Right lobe of liver (tissue), 4 donors: ENCODE results near the gene CLIP2.

ENCODE experiments used
- POLR2A ChIP-seq: fragments of 450-650 bp; IDR thresholded peaks from one replicate; pipeline ENCODE4 v1.6.1; 2017; ENCODE audit warnings: antibody characterized with exemption, mild to moderate bottlenecking
- TF ChIP-seq, protein P1 (sequence below), 4 donors: fragments of 200-600 bp in 3 of 4; fragments of 450-650 bp in 1 of 4; IDR thresholded peaks; one replicate each; pipeline versions ENCODE4 v1.5.1 to v1.8.0; 2016 to 2022; ENCODE audit warnings: antibody characterized with exemption in 4 of 4, mild to moderate bottlenecking in 2 of 4
- donor health status: DM: no; HTN: no; CAD: no.
- donor health status: DM: no; HTN: no; CAD: no.
- donor health status: DM: no; HTN: yes; CAD: no.

DNA sequence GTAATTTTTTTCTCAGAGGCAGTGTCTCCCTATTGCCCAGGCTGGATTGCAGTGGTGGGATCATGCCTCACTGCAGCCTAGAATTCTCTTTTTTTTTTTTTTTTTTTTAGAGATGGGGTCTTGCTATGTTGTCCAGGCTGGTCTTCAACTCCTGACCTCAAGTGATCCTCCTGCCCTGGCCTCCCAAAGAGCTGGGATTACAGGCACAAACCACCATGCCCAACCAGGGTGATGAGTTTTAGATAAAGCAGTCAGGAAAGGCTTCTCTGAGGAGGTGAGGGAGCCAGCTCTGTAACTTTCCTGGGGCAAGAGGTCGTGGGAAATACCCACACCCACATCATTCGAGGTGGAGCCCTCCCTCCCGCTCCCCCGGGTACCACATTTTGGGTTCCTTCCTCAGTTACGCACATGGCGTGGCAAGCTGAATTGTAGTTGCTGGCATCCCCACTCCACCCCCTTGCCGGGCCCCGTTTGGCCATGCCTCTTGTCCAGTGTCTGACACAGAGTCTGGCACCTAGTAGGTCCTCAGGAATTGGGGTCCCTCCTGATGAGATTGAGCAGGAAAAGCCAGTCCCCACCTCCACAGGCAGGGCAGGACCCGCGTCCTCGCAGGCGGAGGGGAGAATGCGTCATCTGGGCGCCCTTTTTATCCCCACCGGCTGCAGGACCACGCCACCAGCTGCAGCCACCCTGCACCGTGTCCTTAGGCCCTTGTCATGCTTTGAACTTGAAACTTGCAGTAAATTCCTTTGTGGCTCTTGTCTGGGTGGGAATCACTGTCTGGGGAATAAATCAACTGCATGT is 43.4 kb downstream of the CLIP2 start:
- TF ChIP-seq, protein P1, sequence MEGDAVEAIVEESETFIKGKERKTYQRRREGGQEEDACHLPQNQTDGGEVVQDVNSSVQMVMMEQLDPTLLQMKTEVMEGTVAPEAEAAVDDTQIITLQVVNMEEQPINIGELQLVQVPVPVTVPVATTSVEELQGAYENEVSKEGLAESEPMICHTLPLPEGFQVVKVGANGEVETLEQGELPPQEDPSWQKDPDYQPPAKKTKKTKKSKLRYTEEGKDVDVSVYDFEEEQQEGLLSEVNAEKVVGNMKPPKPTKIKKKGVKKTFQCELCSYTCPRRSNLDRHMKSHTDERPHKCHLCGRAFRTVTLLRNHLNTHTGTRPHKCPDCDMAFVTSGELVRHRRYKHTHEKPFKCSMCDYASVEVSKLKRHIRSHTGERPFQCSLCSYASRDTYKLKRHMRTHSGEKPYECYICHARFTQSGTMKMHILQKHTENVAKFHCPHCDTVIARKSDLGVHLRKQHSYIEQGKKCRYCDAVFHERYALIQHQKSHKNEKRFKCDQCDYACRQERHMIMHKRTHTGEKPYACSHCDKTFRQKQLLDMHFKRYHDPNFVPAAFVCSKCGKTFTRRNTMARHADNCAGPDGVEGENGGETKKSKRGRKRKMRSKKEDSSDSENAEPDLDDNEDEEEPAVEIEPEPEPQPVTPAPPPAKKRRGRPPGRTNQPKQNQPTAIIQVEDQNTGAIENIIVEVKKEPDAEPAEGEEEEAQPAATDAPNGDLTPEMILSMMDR (IDR thresholded peaks at IDR 0.05): no peak
- no peak for TF ChIP-seq POLR2A
